GM20000 (cell line): ENCODE measurements around the gene HS6ST3.

ENCODE experiments used
- DNase-seq: peaks from one replicate; pipeline ENCODE4 v3.0.0; 2012; ENCODE audit warnings: low spot score
- CTCF ChIP-seq: IDR thresholded peaks from 2 replicates; pipeline ENCODE4 v1.5.1; 2012; ENCODE audit warnings: mild to moderate bottlenecking, control low read depth; ENCODE audit errors: extremely low read depth, missing control alignments

Gene HS6ST3

GRCh38 chr13:96161141-96161540 is 71.2 kb downstream of the HS6ST3 start:
- DNase-seq: no peak
- no peak for TF ChIP-seq CTCF

DNA sequence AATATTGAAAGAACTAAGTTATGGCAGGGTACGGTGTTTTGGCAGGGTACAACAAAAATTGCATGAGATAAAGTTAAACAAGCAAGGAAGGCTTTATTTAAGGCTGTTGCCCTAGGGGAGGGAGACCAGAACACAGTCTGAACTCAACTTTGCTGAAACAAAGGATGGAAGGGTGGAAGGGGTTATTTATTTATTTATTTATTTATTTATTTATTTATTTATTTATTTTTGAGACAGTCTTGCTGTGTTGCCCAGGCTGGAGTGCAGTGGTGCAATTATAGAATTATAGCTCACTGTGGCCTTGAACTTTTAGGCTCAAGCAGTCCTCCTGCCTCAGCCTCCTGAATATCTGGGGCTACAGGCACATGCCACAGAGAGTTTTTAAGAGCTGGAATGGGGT is 75.9 kb downstream of the HS6ST3 start:
- no peak for DNase-seq
- no peak for TF ChIP-seq CTCF

GRCh38 chr13:96172066-96172465 is 82.2 kb downstream of the HS6ST3 start:
- no peak for DNase-seq
- TF ChIP-seq CTCF: no peak

DNA sequence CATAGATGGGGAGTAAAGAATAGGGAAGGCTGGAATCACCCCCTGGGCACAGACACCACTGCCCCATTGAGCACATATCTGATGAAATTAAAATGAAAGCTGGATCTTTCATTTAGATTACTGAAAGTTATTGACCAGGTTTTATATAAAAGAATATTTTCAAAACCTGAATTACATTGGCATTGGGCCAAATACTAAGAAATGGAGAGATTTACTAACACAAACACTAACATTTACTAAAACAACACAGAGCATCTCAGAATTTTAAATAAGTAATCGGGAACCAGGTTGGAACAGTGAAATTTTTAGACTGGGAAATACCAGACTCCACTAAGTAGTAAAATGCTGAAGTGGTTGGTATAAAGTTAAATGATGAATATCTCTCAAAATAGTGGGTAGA is 88.9 kb downstream of the HS6ST3 start:
- DNase-seq: no peak
- TF ChIP-seq CTCF: no peak

GRCh38 chr13:96179309-96179708 is 89.4 kb downstream of the HS6ST3 start:
- no peak for TF ChIP-seq CTCF
- DNase-seq: no peak

DNA sequence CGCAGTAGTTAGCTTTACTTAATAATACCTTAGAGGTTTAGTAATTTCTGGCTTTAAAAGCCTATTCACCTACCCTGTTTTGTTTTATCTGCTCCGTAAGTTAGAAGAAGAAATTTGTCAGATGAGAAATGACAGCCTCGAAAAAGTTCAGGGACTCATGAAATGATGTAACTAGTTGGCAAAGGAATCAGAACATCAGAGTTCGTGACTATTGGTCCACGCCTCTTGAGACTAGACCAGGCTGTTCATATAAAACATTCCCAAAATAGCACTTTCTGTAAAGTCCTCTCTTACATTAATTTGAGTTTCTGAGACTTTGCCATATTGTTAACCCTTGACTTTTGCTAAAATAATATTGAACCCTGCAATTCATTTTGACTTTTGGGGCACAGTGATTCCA is 92.0 kb downstream of the HS6ST3 start:
- no peak for DNase-seq
- TF ChIP-seq CTCF: no peak

GRCh38 chr13:96185818-96186217 is 95.9 kb downstream of the HS6ST3 start:
- DNase-seq: no peak
- no peak for TF ChIP-seq CTCF
